ENCODE results near the gene NOC4L.
"Not testable (repeated sequence)": the region's sequence is repeated elsewhere in the genome, so short reads cannot be mapped to it uniquely, and the experiment has no call there.

The NOC4L gene

DNA sequence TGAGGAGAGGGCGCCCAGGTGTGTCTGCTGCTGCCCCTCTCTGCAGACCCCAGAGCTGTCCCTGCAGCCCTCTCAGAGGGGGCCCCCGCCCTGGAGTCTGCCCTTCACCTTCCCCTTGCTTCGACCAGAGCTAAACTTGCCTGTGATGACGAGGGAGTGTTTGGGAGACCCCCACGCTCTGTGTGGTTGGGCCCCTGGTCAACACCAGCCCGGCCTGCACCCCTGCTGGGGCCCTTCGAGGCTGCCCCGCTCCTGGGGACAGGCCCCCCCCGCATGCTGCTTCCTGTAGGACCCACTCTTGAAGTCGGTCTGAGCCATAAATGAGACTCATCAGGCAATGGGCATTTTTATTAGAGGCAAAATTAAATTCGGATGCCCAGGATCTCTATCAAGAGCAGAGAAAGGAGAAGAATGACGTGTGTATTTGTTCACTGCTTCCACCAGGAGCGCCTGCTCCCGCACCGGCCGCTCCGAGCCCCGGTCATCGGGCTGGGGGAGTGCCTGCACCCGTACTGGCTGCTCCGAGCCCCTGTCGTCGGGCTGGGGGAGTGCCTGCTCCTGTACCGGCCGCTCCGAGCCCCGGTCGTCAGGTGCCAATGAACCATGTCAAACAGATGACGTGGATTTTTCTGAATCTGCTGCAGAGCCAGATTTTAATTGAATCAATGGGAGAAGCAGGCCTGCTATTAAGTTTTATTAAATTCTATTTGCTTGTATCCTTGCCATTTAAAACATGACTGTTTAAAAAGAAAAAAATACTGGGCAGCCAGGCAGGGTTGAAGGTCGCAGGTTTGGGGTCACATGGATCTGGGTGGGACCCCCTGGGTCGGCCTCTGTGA, 47.7 kb downstream of the NOC4L start:
- no peak overlapping the region for H3K4me3 ChIP-seq (ENCODE audit: low read depth, low read length)

DNA sequence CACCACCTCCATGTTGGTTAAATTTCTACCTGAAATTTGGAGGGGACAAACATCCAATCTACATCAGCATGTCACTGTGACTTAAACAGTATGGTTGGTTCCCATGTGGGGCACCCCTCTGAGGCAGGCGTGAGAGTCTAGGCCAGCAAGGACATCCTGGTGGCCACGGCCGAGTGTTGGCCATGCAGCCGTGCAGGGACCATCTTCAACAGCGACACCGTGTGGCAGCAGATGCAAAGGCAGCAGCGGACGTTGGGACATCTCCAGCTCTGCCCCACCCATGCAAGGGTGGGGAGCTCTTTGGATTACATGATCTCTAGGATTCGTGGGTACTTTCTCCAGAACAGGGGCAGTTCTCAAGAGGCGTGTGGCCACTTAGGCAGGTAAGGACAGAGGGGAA, 49.8 kb downstream of the NOC4L start:
- H3K4me3 ChIP-seq (ENCODE audit: low read depth, low read length): no peak overlapping the region

DNA sequence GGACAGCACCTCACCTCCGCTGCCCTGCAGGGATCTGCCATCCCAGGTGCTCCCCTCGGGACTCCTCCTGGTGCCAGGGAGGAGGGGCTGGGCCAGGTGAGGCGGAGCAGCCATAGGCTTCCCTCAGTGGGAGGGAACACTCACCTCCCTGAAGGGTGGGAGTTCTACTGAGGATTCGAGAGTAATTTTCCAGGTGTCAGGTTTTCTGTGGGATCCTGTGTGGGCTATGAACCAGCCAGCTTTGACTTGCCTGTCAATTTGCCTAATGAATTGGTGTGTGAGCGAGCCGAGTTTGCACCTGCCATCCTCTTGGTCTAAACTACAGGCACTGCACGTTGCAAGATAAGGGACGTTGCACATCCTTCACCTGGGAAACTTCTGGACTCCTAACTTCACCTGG, 50.3 kb downstream of the NOC4L start:
- no peak overlapping the region for H3K4me3 ChIP-seq (ENCODE audit: low read depth, low read length)

DNA sequence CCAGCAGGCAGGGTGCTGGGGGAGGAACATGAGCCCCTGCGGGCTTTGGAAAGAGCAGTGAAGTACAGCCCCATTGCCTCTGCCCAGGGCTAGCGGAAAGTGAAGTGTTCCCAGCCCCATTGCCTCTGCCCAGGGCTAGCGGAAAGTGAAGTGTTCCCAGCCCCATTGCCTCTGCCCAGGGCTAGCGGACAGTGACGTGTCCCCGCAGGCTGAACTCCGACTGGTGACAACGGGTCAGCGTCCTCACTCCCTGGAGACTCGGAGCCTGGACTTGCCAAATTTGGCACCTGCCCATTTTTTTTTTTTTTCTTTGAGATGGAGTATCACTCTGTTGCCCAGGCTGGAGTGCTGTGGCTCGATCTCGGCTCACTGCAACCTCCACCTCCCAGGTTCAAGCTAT, 51.0 kb downstream of the NOC4L start:
- H3K4me3 ChIP-seq (ENCODE audit: low read depth, low read length): not testable (repeated sequence)

DNA sequence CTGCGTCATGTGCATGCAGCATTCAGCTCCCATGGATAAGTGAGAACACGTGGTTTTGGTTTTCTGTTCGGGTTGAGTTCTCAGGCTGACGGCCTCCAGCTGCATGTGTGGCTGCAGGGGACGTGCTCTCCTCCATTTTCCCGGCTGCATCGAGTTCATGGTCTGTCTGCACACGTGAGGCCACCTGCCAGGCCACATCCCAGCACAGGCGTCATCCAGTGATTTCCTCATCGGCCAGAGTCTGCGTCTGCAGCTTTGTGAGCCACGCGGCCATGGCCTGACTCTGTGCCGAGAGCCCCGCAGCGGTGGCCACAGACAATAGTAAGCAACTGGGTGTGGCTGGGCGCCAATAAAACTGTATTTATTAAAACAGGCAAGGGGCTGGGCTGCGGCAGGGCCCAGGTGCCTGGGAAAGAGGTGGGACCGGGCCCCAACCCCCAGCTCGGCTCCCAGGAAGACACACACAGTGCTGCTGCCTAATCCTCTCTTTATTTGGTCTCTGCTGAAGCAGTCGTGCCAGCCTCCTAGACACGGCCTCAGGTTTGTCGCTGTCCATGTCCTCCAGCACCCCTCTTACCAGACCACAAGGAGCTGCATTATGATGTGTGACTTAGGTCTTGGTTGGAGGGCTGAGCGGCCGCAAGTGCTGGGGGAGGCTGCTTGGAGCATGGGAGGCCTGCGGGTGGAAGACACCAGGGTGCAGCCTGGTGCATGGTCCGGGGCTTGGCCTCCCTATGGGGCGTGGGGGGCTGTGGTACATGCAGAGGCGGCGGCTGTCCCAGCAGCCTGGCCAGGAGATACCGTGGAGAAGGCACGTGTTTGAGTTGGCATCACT, 52.0 kb downstream of the NOC4L start:
- no peak overlapping the region for H3K4me3 ChIP-seq (ENCODE audit: low read depth, low read length)

DNA sequence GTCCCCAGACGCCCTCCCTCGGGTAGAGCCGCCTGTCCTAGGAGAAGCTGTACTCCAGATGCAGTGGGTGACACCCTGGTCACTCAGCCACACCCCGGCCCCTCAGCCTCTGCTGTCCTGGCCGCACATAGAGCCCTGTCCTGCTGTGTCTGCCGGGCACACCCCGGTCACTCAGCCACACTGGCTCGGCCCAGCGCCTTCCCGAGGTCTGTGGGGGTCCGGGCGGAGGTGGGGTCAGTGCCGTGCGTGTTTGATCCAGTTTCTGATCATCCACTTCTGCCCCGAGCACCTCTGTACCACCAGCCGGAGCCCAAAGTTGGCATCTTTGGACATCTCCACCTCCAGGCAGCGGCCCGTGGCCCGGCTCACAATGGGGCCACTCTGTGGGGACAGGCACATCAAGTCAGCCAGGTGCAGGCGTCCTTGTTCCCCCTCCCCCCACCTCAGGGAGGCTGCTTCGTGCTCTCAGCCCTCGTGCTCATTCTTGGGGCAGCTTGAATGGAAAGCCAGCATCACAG, 52.7 kb downstream of the NOC4L start:
- no peak overlapping the region for H3K4me3 ChIP-seq (ENCODE audit: low read depth, low read length)

DNA sequence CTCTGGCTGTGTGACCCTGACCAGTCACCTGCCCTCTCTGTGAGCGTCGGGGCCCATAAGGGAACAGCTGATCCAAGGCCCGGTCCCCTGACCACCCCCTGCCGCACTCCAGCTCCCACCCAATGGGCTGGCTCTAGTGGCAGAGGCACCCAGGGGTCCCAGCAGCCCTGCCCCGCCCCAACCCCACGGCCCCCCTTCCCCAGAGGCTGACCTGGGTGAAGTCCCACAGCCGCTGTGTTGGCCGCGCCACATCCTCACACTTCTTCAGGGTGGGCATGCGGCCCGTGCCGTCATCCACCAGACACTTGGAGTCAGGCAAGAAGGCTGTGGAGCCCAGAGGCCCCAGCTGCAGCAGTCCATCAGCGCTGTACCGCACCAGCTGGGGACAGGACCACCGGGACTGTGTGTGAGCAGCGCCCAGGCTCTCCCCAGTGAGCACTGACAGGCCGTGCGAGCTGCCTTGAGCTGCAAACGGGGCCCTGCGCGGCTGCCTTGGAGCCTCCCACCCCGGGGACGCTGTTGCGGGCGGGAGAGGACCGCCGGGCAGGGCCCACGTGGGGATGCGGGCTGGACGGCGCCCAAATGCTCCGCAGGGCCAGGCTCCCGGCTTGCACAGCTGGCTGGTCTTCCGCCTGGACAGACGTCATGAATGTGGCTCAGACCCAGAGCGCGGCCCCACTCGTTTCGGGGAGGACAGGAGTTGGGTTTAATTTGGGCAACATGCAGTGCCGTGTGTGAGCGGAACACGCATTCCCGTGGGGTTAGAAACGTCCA, 53.5 kb downstream of the NOC4L start:
- no peak overlapping the region for H3K4me3 ChIP-seq (ENCODE audit: low read depth, low read length)

DNA sequence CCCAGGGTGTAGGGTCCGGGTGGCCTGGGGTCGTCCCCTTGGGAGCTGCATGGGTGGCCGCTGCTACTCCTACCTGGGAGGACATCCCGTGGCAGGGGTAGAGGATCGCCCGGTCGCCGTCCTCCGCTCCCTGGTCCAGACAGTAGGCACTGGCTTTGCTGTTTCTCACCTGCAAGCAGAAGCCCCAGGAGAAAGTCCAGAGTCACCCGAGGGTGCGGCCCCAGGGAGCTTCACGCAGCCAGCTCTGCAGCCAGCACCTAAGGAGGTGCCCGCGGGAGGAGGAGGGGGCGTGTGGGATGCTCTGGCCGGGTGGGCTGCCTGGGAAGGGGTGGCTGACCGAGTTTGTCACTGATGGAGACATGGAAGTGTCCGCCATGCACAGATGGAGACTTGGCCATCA, 54.8 kb downstream of the NOC4L start:
- no peak overlapping the region for H3K4me3 ChIP-seq (ENCODE audit: low read depth, low read length)

DNA sequence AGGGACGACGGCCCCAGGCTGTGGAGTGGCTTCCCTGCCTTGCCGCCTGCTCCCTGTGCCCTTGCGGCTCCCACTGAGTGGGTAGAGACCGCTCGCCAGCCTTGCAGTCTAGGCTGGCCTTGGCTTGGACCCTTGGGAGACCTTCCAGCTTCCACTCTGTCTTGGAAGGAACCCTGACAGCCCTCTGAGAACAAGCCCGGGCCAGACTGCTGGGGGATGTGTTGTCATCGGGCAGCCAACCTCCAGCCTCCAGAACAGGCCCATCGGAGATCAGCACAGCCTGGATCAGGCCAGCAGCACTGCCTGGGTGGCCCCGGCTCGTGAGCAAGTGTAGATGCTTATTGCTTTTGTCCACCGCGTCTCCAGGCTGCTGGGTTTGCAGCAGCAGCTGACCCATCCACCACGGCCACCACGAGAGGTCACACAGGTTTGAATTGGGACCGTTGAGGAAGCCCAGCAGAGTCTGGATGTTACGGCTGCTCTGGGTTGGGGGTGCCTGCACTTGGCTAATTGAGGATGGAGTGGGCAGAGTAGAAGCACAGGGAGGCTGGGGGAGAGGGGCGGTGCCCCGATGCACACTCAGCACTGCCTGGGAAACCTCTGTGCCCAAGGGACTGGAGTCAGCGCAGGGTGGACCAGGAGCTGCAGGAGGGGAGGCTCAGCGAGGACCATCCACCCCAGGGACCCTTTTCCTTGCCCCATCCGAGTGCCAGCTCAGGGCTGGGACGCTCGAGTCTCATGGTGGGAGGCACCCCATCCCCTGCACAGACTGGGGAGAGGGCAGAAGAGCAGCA, 55.5 kb downstream of the NOC4L start:
- no peak overlapping the region for H3K4me3 ChIP-seq (ENCODE audit: low read depth, low read length)

DNA sequence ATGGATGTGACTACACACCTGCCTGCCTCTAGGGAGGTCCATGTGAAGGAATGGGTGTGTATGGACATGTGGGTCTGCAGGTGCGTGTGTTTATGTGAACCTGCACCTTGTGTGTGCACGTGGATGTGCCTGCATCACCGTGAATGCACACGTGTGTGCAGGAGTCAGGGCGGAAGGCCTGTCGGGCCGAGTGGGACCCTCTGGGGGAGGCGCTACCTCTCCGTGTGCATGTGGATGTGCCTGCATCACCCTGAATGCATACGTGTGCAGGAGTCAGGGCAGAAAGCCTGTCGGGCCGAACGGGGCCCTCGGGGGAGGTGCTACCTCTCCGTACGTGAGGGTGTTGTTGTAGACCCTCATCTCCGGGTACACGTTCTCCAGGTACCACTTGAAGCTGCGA, 56.5 kb downstream of the NOC4L start:
- no peak overlapping the region for H3K4me3 ChIP-seq (ENCODE audit: low read depth, low read length)

DNA sequence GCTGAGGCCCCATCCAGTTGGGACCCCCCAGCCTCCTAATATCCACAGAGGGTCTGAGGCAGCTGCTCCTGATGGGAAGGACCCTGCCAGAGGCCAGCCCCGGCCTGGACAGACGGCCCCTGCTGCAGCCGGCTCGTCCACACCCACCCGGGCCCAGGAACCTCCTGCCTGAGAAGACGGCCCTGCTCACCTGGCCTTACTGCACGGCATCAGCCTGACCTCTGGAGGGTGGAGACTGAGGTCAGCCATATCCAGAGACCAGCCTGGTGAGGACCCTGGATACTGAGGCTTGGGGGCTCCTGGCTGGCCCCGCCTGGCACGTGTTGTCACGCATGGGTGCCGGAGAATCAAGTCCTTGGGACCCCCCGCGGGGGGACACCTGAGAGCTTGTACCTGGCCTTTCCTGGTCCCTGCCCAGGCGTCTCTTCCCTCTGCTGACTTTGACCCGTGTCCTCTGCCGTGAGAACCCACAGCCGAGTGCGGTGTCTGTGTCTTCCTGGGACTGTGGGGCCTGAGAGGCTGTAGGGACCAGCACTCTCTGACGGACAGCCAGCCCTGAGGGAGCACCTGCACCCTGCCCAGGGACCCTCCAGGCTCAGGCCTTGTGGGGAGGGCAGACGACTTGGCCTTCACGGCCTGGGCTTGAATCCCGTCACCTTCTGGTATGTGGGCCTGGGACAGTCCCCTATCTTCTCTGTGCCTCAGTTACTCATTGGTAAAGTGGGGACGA, 57.3 kb downstream of the NOC4L start:
- H3K4me3 ChIP-seq (ENCODE audit: low read depth, low read length): no peak overlapping the region
